ENCODE data around the gene STK11IP. TPM values are rescaled to one million over a fixed set of nuclear protein-coding genes. Genes with fewer than 3 reads are reported as not detected.

Gene STK11IP
- total and polyA plus RNA-seq, 2 of the 13 experiments (the other 11 are each of a cell fraction or from before 2014, with no cell fraction given): 12.8 to 24.0 TPM

GRCh38 chr2:219642465-219643083, 44.9 kb downstream of the STK11IP start (continued):
- TF ChIP-seq RERE (CRISPR knock-in tag; IDR thresholded peaks at IDR 0.05; ENCODE audit: low read depth) (0 out of 2 replicates have a peak, but pooled peaks have one; percentile 44), MAZ (IDR thresholded peaks at IDR 0.05; ENCODE audit: borderline replicate concordance, low read depth, low read length) (peak; percentile 90), MAZ (CRISPR knock-in tag; IDR thresholded peaks at IDR 0.05; ENCODE audit: low read depth) (peak; percentile 95), NR2F6 (IDR thresholded peaks at IDR 0.05) (no peak), NR2F6 (CRISPR knock-in tag; IDR thresholded peaks at IDR 0.05) (peak; percentile 78), KDM6A (CRISPR knock-in tag; IDR thresholded peaks at IDR 0.05; ENCODE audit: low read depth) (no peak), ZNF20 (CRISPR knock-in tag; IDR thresholded peaks at IDR 0.05) (no peak), SAP130 (CRISPR knock-in tag; IDR thresholded peaks at IDR 0.05; ENCODE audit: low read depth) (peak; percentile 93), ZNF274 (CRISPR knock-in tag; IDR thresholded peaks at IDR 0.05) (0 out of 2 replicates have a peak, but pooled peaks have one; percentile 65), ZNF441 (CRISPR knock-in tag; IDR thresholded peaks at IDR 0.05; ENCODE audit: borderline replicate concordance) (no peak), MXD1 (CRISPR knock-in tag; IDR thresholded peaks at IDR 0.05) (peak; percentile 78), PHF21A (CRISPR knock-in tag; IDR thresholded peaks at IDR 0.05) (peak; percentile 62; the same call in 1 of the 2 replicates), ZBTB8A (CRISPR knock-in tag; IDR thresholded peaks at IDR 0.05; ENCODE audit: borderline replicate concordance, low read depth) (no peak), SRY (CRISPR knock-in tag; IDR thresholded peaks at IDR 0.05) (no peak), ZNF280B (CRISPR knock-in tag; IDR thresholded peaks at IDR 0.05; ENCODE audit: borderline replicate concordance) (peak; percentile 89; the same call in 1 of the 2 replicates), ATF5 (CRISPR knock-in tag; IDR thresholded peaks at IDR 0.05; ENCODE audit: low read depth) (no peak), ZZZ3 (CRISPR knock-in tag; IDR thresholded peaks at IDR 0.05; ENCODE audit: borderline replicate concordance) (no peak), LRRFIP1 (CRISPR knock-in tag; conservative IDR thresholded peaks at IDR 0.05) (no peak)

Measured in HepG2 (cell line).